Measurements from ENCODE around the gene AP5M1. TPM values are rescaled to one million over a fixed set of nuclear protein-coding genes. Genes with fewer than 3 reads are reported as not detected.

The AP5M1 gene
- total and polyA plus RNA-seq, 2 experiments from 2014 or later: 27.8 to 38.3 TPM

DNA sequence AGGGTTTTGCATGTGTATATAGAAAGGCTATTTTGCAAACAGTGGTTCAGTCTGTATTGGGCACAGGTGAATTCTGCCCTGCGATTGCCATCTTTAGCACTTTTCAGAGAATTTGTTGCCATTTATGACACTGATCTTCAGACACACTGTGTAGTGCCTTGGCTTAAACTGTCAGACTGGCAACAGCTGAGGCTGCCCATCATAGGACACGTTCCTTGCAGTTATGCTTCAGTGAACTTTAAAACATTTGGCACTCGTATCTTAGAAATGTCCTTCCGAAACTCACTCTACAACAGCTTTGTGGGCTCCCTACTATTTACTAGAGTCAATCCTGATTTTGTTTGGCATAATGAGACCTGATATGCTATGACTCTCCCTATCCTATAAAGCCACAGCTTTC is 29.1 kb downstream of the AP5M1 start:
- Histone ChIP-seq H3K9me2 (replicated peaks; ENCODE audit: insufficient read depth) (no peaks in the 10 kb centered on the region), H3K4me2 (no peak overlapping the region), H3K4me3 (no peak overlapping the region), H4K20me1 (ENCODE audit: insufficient read depth, poor library complexity, severe bottlenecking) (no peaks in the 10 kb centered on the region), H2AFZ (no peak overlapping the region), H3K27ac (no peak overlapping the region), H3K4me1 (ENCODE audit: insufficient read depth) (no peaks in the 10 kb centered on the region), H3K9me3 (ENCODE audit: low read depth) (no peaks in the 10 kb centered on the region), H3K79me2 (no peaks in the 10 kb centered on the region), H3K27me3 (no peaks in the 10 kb centered on the region), H3K36me3 (replicated peaks; ENCODE audit: insufficient read depth, low read depth) (no peaks in the 10 kb centered on the region)
- 77% methylated on average over 4 of the region's 4 CpGs for WGBS (ENCODE audit: low lambda C conversion rate, missing lambda C conversion rate)
- no peak for DNase-seq (ENCODE audit: low spot score)
- TF ChIP-seq EZH2 (IDR thresholded peaks at IDR 0.05; ENCODE audit: borderline replicate concordance) (no peak), CTCF (IDR thresholded peaks at IDR 0.05; ENCODE audit: poor library complexity) (no peak), EZH2phosphoT487 (IDR thresholded peaks at IDR 0.05; ENCODE audit: low read depth, severe bottlenecking, unreplicated experiment) (no peak)

DNA sequence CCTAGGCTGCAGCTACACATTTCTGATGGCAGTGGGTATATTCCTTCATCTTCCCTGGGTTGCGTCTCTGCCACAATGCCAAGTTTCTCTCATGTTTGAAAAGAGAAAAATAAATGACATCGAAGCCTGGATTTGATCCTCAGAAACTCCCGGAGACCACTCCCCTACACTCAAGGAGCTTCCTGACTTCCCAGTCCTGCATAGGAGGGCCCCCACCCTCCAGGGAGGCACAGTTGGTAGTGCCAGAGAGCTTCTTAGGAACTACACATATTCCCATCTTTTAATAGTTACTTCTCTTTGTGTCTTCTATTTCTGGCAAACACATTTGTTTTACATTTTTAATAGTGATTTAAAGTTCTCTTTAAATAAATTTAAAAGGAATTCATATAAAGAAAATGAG is 30.7 kb downstream of the AP5M1 start:
- H3K4me1 ChIP-seq (ENCODE audit: insufficient read depth): no peaks in the 10 kb centered on the region
- no peak overlapping the region for H3K4me3 ChIP-seq
- no peaks in the 10 kb centered on the region for H3K9me2 ChIP-seq (replicated peaks; ENCODE audit: insufficient read depth)
- TF ChIP-seq EZH2 (IDR thresholded peaks at IDR 0.05; ENCODE audit: borderline replicate concordance): no peak
- TF ChIP-seq EZH2phosphoT487 (IDR thresholded peaks at IDR 0.05; ENCODE audit: low read depth, severe bottlenecking, unreplicated experiment): no peak
- no peak for TF ChIP-seq CTCF (IDR thresholded peaks at IDR 0.05; ENCODE audit: poor library complexity)
- no peak for DNase-seq (ENCODE audit: low spot score)
- H2AFZ ChIP-seq: no peak overlapping the region
- H3K36me3 ChIP-seq (replicated peaks; ENCODE audit: insufficient read depth, low read depth): no peaks in the 10 kb centered on the region
- no peaks in the 10 kb centered on the region for H3K79me2 ChIP-seq
- H3K4me2 ChIP-seq: no peak overlapping the region
- H3K9me3 ChIP-seq (ENCODE audit: low read depth): no peaks in the 10 kb centered on the region
- 87% methylated on average over 3 of the region's 3 CpGs for WGBS (ENCODE audit: low lambda C conversion rate, missing lambda C conversion rate)
- no peaks in the 10 kb centered on the region for H3K27me3 ChIP-seq
- no peak overlapping the region for H3K27ac ChIP-seq
- H4K20me1 ChIP-seq (ENCODE audit: insufficient read depth, poor library complexity, severe bottlenecking): no peaks in the 10 kb centered on the region

DNA sequence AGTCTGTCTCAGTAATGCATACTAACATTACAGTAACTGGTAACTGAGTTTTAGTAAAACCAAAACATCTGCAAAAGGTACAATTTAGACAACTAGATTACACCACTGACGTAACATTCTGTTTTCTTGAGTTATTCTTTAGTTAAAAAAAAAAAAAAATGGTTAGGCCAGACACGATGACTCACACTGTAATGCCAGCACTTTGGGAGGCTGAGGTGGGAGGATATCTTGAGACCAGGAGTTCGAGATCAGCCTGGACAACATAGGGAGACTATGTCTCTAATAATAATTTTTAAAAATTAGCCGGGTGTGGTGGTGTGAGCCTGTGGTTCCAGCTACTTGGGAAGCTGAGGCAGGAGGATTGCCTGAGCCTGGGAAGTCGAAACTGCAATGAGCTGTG is 34.1 kb downstream of the AP5M1 start:
- H3K27me3 ChIP-seq: no peaks in the 10 kb centered on the region
- H3K36me3 ChIP-seq (replicated peaks; ENCODE audit: insufficient read depth, low read depth): no peaks in the 10 kb centered on the region
- no peak for DNase-seq (ENCODE audit: low spot score)
- H2AFZ ChIP-seq: no peak overlapping the region
- H4K20me1 ChIP-seq (ENCODE audit: insufficient read depth, poor library complexity, severe bottlenecking): no peaks in the 10 kb centered on the region
- H3K4me1 ChIP-seq (ENCODE audit: insufficient read depth): no peaks in the 10 kb centered on the region
- no peak overlapping the region for H3K4me3 ChIP-seq
- no peaks in the 10 kb centered on the region for H3K9me2 ChIP-seq (replicated peaks; ENCODE audit: insufficient read depth)
- H3K9me3 ChIP-seq (ENCODE audit: low read depth): no peaks in the 10 kb centered on the region
- WGBS (ENCODE audit: low lambda C conversion rate, missing lambda C conversion rate): 83% methylated on average over 5 of the region's 5 CpGs
- TF ChIP-seq CTCF (IDR thresholded peaks at IDR 0.05; ENCODE audit: poor library complexity) (no peak), EZH2phosphoT487 (IDR thresholded peaks at IDR 0.05; ENCODE audit: low read depth, severe bottlenecking, unreplicated experiment) (no peak), EZH2 (IDR thresholded peaks at IDR 0.05; ENCODE audit: borderline replicate concordance) (no peak)
- H3K4me2 ChIP-seq: no peak overlapping the region
- no peak overlapping the region for H3K27ac ChIP-seq
- H3K79me2 ChIP-seq: no peaks in the 10 kb centered on the region
